HEK293T (cell line): ENCODE results near the gene CCR6.

Experiments used
- ARNT ChIP-seq: fragments of 450-650 bp; IDR thresholded peaks from 2 replicates; pipeline ENCODE4 v1.6.1; 2017; ENCODE audit warnings: mild to moderate bottlenecking
- BHLHE40 ChIP-seq: fragments of 450-650 bp; IDR thresholded peaks from 2 replicates; pipeline ENCODE4 v1.6.1; 2016; ENCODE audit warnings: mild to moderate bottlenecking, moderate library complexity, borderline replicate concordance
- CTBP1 ChIP-seq: fragments of 450-650 bp; IDR thresholded peaks from 2 replicates; pipeline ENCODE4 v1.6.1; 2016; ENCODE audit warnings: borderline replicate concordance
- ELF4 ChIP-seq: fragments of 450-650 bp; IDR thresholded peaks from 2 replicates; pipeline ENCODE4 v1.6.1; 2017; ENCODE audit warnings: antibody characterized with exemption
- FOXA1 ChIP-seq: fragments of 450-650 bp; IDR thresholded peaks from 2 replicates; pipeline ENCODE4 v1.6.1; 2016; ENCODE audit warnings: mild to moderate bottlenecking
- FOXK2 ChIP-seq: fragments of 450-650 bp; IDR thresholded peaks from 2 replicates; pipeline ENCODE4 v1.6.1; 2016; ENCODE audit warnings: mild to moderate bottlenecking
- L3MBTL2 ChIP-seq: fragments of 450-650 bp; conservative IDR thresholded peaks from 2 replicates; pipeline ENCODE4 v1.6.1; 2016; ENCODE audit warnings: mild to moderate bottlenecking
- LEF1 ChIP-seq: fragments of 450-650 bp; IDR thresholded peaks from 2 replicates; pipeline ENCODE4 v1.6.1; 2017; ENCODE audit warnings: mild to moderate bottlenecking, borderline replicate concordance
- PKNOX1 ChIP-seq: fragments of 450-650 bp; IDR thresholded peaks from 2 replicates; pipeline ENCODE4 v1.6.1; 2016
- SP1 ChIP-seq: fragments of 450-650 bp; IDR thresholded peaks from 2 replicates; pipeline ENCODE4 v1.6.1; 2017
- SUZ12 ChIP-seq: fragments of 450-650 bp; IDR thresholded peaks from 2 replicates; pipeline ENCODE4 v1.6.1; 2016; ENCODE audit warnings: mild to moderate bottlenecking
- TARDBP ChIP-seq: fragments of 450-650 bp; IDR thresholded peaks from 2 replicates; pipeline ENCODE4 v1.6.1; 2016
- ZNF384 ChIP-seq: fragments of 450-650 bp; IDR thresholded peaks from 2 replicates; pipeline ENCODE4 v1.6.1; 2016

- TF ChIP-seq ARNT: no peak
- no peak for TF ChIP-seq SUZ12
- TF ChIP-seq FOXK2: no peak
- no peak for TF ChIP-seq L3MBTL2
- no peak for TF ChIP-seq ZNF384
- TF ChIP-seq CTBP1: no peak
- TF ChIP-seq LEF1: no peak
- TF ChIP-seq FOXA1: no peak
- no peak for TF ChIP-seq PKNOX1
- no peak for TF ChIP-seq BHLHE40
- TF ChIP-seq SP1: no peak
- TF ChIP-seq TARDBP: no peak
- TF ChIP-seq ELF4: no peak
These were observed 1.5 kb upstream of the CCR6 start for GRCh38 chr6:167121335-167121841.
